Right forelimb (tissue), 1 donor: Measurements from ENCODE around the gene CAPN8.

ENCODE experiments used
- DNase-seq: peaks from one replicate; pipeline ENCODE4 v3.0.0-alpha.2; 2018

Gene CAPN8

GRCh38 chr1:223702735-223703667, 37.5 kb upstream of the CAPN8 start:
- no peak for DNase-seq

- no peak for DNase-seq
Observed at GRCh38 chr1:223700942-223701637, 35.6 kb upstream of the CAPN8 start.

GRCh38 chr1:223700388-223700918, 35.0 kb upstream of the CAPN8 start:
- DNase-seq: no peak

- no peak for DNase-seq
Observed at GRCh38 chr1:223695941-223696340, 30.4 kb upstream of the CAPN8 start.

GRCh38 chr1:223695014-223695548, 29.6 kb upstream of the CAPN8 start:
- no peak for DNase-seq

GRCh38 chr1:223691121-223691520, 25.6 kb upstream of the CAPN8 start:
- no peak for DNase-seq

- no peak for DNase-seq
Observed at GRCh38 chr1:223684488-223684792, 18.9 kb upstream of the CAPN8 start.

- peak; percentile 83 for DNase-seq
Observed at GRCh38 chr1:223683586-223684487, 18.3 kb upstream of the CAPN8 start.

GRCh38 chr1:223682502-223682901, 17.0 kb upstream of the CAPN8 start:
- no peak for DNase-seq

- no peak for DNase-seq
Observed at GRCh38 chr1:223680188-223680587, 14.7 kb upstream of the CAPN8 start.

- no peak for DNase-seq
Observed at GRCh38 chr1:223678841-223679240, 13.3 kb upstream of the CAPN8 start.

GRCh38 chr1:223674119-223674890, 8.8 kb upstream of the CAPN8 start:
- DNase-seq: no peak

GRCh38 chr1:223670458-223671159, 5.1 kb upstream of the CAPN8 start:
- DNase-seq: no peak

GRCh38 chr1:223669003-223669795, 3.7 kb upstream of the CAPN8 start:
- no peak for DNase-seq

- DNase-seq: no peak
Observed at GRCh38 chr1:223667484-223668182, 2.1 kb upstream of the CAPN8 start.

- DNase-seq: no peak
Observed at GRCh38 chr1:223664106-223664505, 1.4 kb downstream of the CAPN8 start.

GRCh38 chr1:223662943-223663342, 2.6 kb downstream of the CAPN8 start:
- no peak for DNase-seq

- DNase-seq: no peak
Observed at GRCh38 chr1:223659711-223660110, 5.8 kb downstream of the CAPN8 start.

- DNase-seq: no peak
Observed at GRCh38 chr1:223657978-223658377, 7.5 kb downstream of the CAPN8 start.

GRCh38 chr1:223654083-223654482, 11.4 kb downstream of the CAPN8 start:
- no peak for DNase-seq
